ENCODE measurements around the gene ZNF99.

GRCh38 chr19:22807061-22807835 is 23.3 kb upstream of the ZNF99 start:
- TF ChIP-seq POLR2A (IDR thresholded peaks at IDR 0.05; ENCODE audit: low read depth, low read length): no peak
- TF ChIP-seq TAF1 (IDR thresholded peaks at IDR 0.05; ENCODE audit: low read depth, low read length): no peak
- TF ChIP-seq POLR2AphosphoS5 (IDR thresholded peaks at IDR 0.05; ENCODE audit: low read depth, low read length): no peak
- TF ChIP-seq PAX5 (IDR thresholded peaks at IDR 0.05; ENCODE audit: insufficient read depth, low read length, severe bottlenecking): no peak

Measured in GM12891 (cell line).